Measurements from ENCODE around the gene MAPK10.

- TF ChIP-seq TCF12 (IDR thresholded peaks at IDR 0.05; ENCODE audit: low read depth) (no peak), EP300 (IDR thresholded peaks at IDR 0.05; ENCODE audit: borderline replicate concordance) (no peak), CEBPB (IDR thresholded peaks at IDR 0.05) (no peak), ZBTB7A (IDR thresholded peaks at IDR 0.05; ENCODE audit: low read depth) (no peak), TAF1 (IDR thresholded peaks at IDR 0.05; ENCODE audit: low read depth) (no peak), MAX (IDR thresholded peaks at IDR 0.05) (no peak), CREB1 (IDR thresholded peaks at IDR 0.05; ENCODE audit: low read depth) (no peak), TEAD4 (IDR thresholded peaks at IDR 0.05) (no peak), NFIC (IDR thresholded peaks at IDR 0.05) (no peak), YY1 (IDR thresholded peaks at IDR 0.05; ENCODE audit: low read depth) (no peak)
- TF ChIP-seq, protein P1, sequence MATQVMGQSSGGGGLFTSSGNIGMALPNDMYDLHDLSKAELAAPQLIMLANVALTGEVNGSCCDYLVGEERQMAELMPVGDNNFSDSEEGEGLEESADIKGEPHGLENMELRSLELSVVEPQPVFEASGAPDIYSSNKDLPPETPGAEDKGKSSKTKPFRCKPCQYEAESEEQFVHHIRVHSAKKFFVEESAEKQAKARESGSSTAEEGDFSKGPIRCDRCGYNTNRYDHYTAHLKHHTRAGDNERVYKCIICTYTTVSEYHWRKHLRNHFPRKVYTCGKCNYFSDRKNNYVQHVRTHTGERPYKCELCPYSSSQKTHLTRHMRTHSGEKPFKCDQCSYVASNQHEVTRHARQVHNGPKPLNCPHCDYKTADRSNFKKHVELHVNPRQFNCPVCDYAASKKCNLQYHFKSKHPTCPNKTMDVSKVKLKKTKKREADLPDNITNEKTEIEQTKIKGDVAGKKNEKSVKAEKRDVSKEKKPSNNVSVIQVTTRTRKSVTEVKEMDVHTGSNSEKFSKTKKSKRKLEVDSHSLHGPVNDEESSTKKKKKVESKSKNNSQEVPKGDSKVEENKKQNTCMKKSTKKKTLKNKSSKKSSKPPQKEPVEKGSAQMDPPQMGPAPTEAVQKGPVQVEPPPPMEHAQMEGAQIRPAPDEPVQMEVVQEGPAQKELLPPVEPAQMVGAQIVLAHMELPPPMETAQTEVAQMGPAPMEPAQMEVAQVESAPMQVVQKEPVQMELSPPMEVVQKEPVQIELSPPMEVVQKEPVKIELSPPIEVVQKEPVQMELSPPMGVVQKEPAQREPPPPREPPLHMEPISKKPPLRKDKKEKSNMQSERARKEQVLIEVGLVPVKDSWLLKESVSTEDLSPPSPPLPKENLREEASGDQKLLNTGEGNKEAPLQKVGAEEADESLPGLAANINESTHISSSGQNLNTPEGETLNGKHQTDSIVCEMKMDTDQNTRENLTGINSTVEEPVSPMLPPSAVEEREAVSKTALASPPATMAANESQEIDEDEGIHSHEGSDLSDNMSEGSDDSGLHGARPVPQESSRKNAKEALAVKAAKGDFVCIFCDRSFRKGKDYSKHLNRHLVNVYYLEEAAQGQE (IDR thresholded peaks at IDR 0.05; ENCODE audit: low read depth), result no peak
These were observed 323.1 kb downstream of the MAPK10 start for GRCh38 chr4:86036736-86037135.

Data from Ishikawa (cell line).